ENCODE results near the gene TBC1D22A. TPM values are rescaled to one million over a fixed set of nuclear protein-coding genes. Genes with fewer than 3 reads are reported as not detected.

Gene TBC1D22A
- total and polyA plus RNA-seq, 8 donors, result 13.3 to 53.1 (median 21.5) TPM

GRCh38 chr22:47076758-47077157, 314.3 kb downstream of the TBC1D22A start:
- no peak for TF ChIP-seq POLR2A (IDR thresholded peaks at IDR 0.05)
- TF ChIP-seq CTCF (IDR thresholded peaks at IDR 0.05), result no peak
- TF ChIP-seq POLR2AphosphoS5 (IDR thresholded peaks at IDR 0.05), result no peak
- no peak for TF ChIP-seq EP300 (IDR thresholded peaks at IDR 0.05)
- 94 to 98% (median 98%) methylated on average over 2 of the region's 2 CpGs for WGBS, 5 donors
- intact Hi-C loops (cut with DNase I; ENCODE audit: low total_unique reads), result no loop called here

GRCh38 chr22:47080100-47080499, 317.6 kb downstream of the TBC1D22A start:
- no peaks in the 10 kb centered on the region for H3K4me1 ChIP-seq
- no peak overlapping the region for H3K27ac ChIP-seq
- intact Hi-C loops (cut with DNase I; ENCODE audit: low total_unique reads), result no loop called here
- H3K9me3 ChIP-seq, result peaks cover 0 to 10% (median 3%) of the 10 kb centered on the region in 4 donors
- 64 to 98% (median 80%) methylated on average over 3 of the region's 3 CpGs for WGBS, 5 donors
- no peaks in the 10 kb centered on the region for H3K27me3 ChIP-seq
- TF ChIP-seq POLR2A (IDR thresholded peaks at IDR 0.05) (no peak), EP300 (IDR thresholded peaks at IDR 0.05) (no peak)
- no peaks in the 10 kb centered on the region for H3K36me3 ChIP-seq
- no peak for DNase-seq
- no peak overlapping the region for H3K4me3 ChIP-seq

More at GRCh38 chr22:47076758-47077157, 314.3 kb downstream of the TBC1D22A start:
- Histone ChIP-seq H3K27me3 (no peaks in the 10 kb centered on the region), H3K36me3 (peaks cover 0 to 19% (median 8%) of the 10 kb centered on the region in 4 donors), H3K4me1 (no peaks in the 10 kb centered on the region), H3K4me3 (no peak overlapping the region), H3K27ac (no peak overlapping the region), H3K9me3 (peaks cover 0 to 19% (median 11%) of the 10 kb centered on the region in 4 donors)
- no peak for DNase-seq

GRCh38 chr22:47082505-47082904, 320.1 kb downstream of the TBC1D22A start:
- Histone ChIP-seq H3K36me3 (no peaks in the 10 kb centered on the region), H3K4me1 (no peaks in the 10 kb centered on the region), H3K27ac (no peak overlapping the region), H3K9me3 (no peaks in the 10 kb centered on the region), H3K4me3 (no peak overlapping the region), H3K27me3 (no peaks in the 10 kb centered on the region)
- intact Hi-C loops (cut with DNase I; ENCODE audit: low total_unique reads), result no loop called here
- WGBS, 5 donors, result 89 to 100% (median 95%) methylated on average over 1 of the region's 1 CpG
- TF ChIP-seq POLR2A (IDR thresholded peaks at IDR 0.05) (no peak), POLR2AphosphoS5 (IDR thresholded peaks at IDR 0.05) (no peak), EP300 (IDR thresholded peaks at IDR 0.05) (no peak), CTCF (IDR thresholded peaks at IDR 0.05) (no peak)
- DNase-seq, result no peak

GRCh38 chr22:47083379-47083986, 321.0 kb downstream of the TBC1D22A start:
- Histone ChIP-seq H3K4me1 (no peaks in the 10 kb centered on the region), H3K4me3 (no peak overlapping the region), H3K27me3 (no peaks in the 10 kb centered on the region), H3K36me3 (no peaks in the 10 kb centered on the region), H3K27ac (no peak overlapping the region), H3K9me3 (no peaks in the 10 kb centered on the region)
- TF ChIP-seq EP300 (IDR thresholded peaks at IDR 0.05) (no peak), POLR2A (IDR thresholded peaks at IDR 0.05) (no peak), POLR2AphosphoS5 (IDR thresholded peaks at IDR 0.05) (no peak), CTCF (IDR thresholded peaks at IDR 0.05) (no peak)
- intact Hi-C loops (cut with DNase I; ENCODE audit: low total_unique reads), result no loop called here
- DNase-seq, result no peak
- 92 to 95% (median 93%) methylated on average over 14 of the region's 14 CpGs for WGBS, 5 donors

- no peaks in the 10 kb centered on the region for H3K27me3 ChIP-seq
- no peak overlapping the region for H3K4me3 ChIP-seq
- no peak for TF ChIP-seq POLR2A (IDR thresholded peaks at IDR 0.05)
- TF ChIP-seq POLR2AphosphoS5 (IDR thresholded peaks at IDR 0.05), result no peak
- no peak for TF ChIP-seq EP300 (IDR thresholded peaks at IDR 0.05)
- TF ChIP-seq CTCF (IDR thresholded peaks at IDR 0.05), result no peak
- intact Hi-C loops (cut with DNase I; ENCODE audit: low total_unique reads), result no loop called here
- 81 to 93% (median 85%) methylated on average over 12 of the region's 12 CpGs for WGBS, 5 donors
- H3K9me3 ChIP-seq, result no peaks in the 10 kb centered on the region
- no peaks in the 10 kb centered on the region for H3K36me3 ChIP-seq
- no peak for DNase-seq
- H3K4me1 ChIP-seq, result no peaks in the 10 kb centered on the region
- no peak overlapping the region for H3K27ac ChIP-seq
These were observed 321.8 kb downstream of the TBC1D22A start for GRCh38 chr22:47084226-47084625.
